Neuronal stem cell (in vitro differentiated cells): Measurements from ENCODE around the gene SPATA45.
A peak's percentile ranks its signal among the peaks of the same experiment; 100 is the strongest.

Experiments
- DNase-seq: peaks from one replicate; pipeline ENCODE4 v3.0.0-alpha.2; 2013; ENCODE audit warnings: low spot score
- H2AFZ ChIP-seq: one replicate; pipeline ENCODE4 v1.6.1; 2013; ENCODE audit warnings: mild to moderate bottlenecking, low read length, inconsistent platforms
- H2AK5ac ChIP-seq: 2 replicates; pipeline ENCODE4 v1.6.1; 2013; ENCODE audit warnings: low read depth, mild to moderate bottlenecking, inconsistent platforms, low read length, moderate library complexity, mixed read lengths
- H2BK120ac ChIP-seq: 2 replicates; pipeline ENCODE4 v1.6.1; 2013; ENCODE audit warnings: low read depth, mild to moderate bottlenecking, inconsistent platforms, low read length, moderate library complexity, mixed read lengths
- H2BK12ac ChIP-seq: one replicate; pipeline ENCODE4 v1.6.1; 2013; ENCODE audit warnings: low read length, inconsistent platforms
- H2BK15ac ChIP-seq: 2 replicates; pipeline ENCODE4 v1.6.1; 2013; ENCODE audit warnings: mild to moderate bottlenecking, low read length, inconsistent platforms, mixed read lengths
- H2BK5ac ChIP-seq: one replicate; pipeline ENCODE4 v1.6.1; 2013; ENCODE audit warnings: inconsistent platforms, mild to moderate bottlenecking, low read length, moderate library complexity
- H3K14ac ChIP-seq: one replicate; pipeline ENCODE4 v1.6.1; 2013; ENCODE audit warnings: low read length, inconsistent platforms
- H3K18ac ChIP-seq: 2 replicates; pipeline ENCODE4 v1.6.1; 2013; ENCODE audit warnings: low read length, inconsistent platforms
- H3K23ac ChIP-seq: 2 replicates; pipeline ENCODE4 v1.6.1; 2013; ENCODE audit warnings: low read depth, mild to moderate bottlenecking, mixed read lengths, low read length, inconsistent platforms; ENCODE audit not compliant: poor library complexity
- H3K27ac ChIP-seq: replicated peaks from 3 replicates; pipeline ENCODE4 v1.5.1; 2013; ENCODE audit warnings: low read length, inconsistent platforms
- H3K27me3 ChIP-seq, 3 experiments: 2 replicates each; pipeline ENCODE4 v1.6.1; 2013; ENCODE audit warnings: low read length in 3 of 3, mild to moderate bottlenecking in 2 of 3, inconsistent platforms in 1 of 3, low read depth in 1 of 3, mixed read lengths in 1 of 3, moderate library complexity in 1 of 3; ENCODE audit not compliant: control insufficient read depth in 3 of 3, insufficient read depth in 3 of 3
- H3K36me3 ChIP-seq, 2 donors: replicated peaks in 1 of 2; 2 replicates each; pipeline ENCODE4 v1.6.1; 2013; ENCODE audit warnings: low read length in 2 of 2; ENCODE audit not compliant: control insufficient read depth in 2 of 2, insufficient read depth in 2 of 2
- H3K4ac ChIP-seq: 2 replicates; pipeline ENCODE4 v1.6.1; 2013; ENCODE audit warnings: inconsistent platforms, mild to moderate bottlenecking, low read length, moderate library complexity
- H3K4me1 ChIP-seq, 2 donors: 1 replicate in 1 of 2; 2 replicates in 1 of 2; pipeline ENCODE4 v1.6.1; 2013; ENCODE audit warnings: low read length in 2 of 2, low read depth in 1 of 2; ENCODE audit not compliant: control insufficient read depth in 2 of 2, insufficient read depth in 1 of 2
- H3K4me2 ChIP-seq: one replicate; pipeline ENCODE4 v1.6.1; 2013; ENCODE audit warnings: mild to moderate bottlenecking, low read length, inconsistent platforms; ENCODE audit not compliant: insufficient read depth, poor library complexity, severe bottlenecking
- H3K4me3 ChIP-seq, 2 donors: 2 replicates each; pipeline ENCODE4 v1.5.1; 2013; ENCODE audit warnings: low read length in 2 of 2, mild to moderate bottlenecking in 2 of 2, inconsistent platforms in 1 of 2, moderate library complexity in 1 of 2
- H3K79me1 ChIP-seq: one replicate; pipeline ENCODE4 v1.6.1; 2013; ENCODE audit warnings: low read depth, mild to moderate bottlenecking, inconsistent platforms, low read length, moderate library complexity
- H3K9ac ChIP-seq: one replicate; pipeline ENCODE4 v1.6.1; 2013; ENCODE audit warnings: mild to moderate bottlenecking, low read depth, low read length, inconsistent platforms; ENCODE audit not compliant: poor library complexity
- H3K9me3 ChIP-seq, 2 donors: replicated peaks in 1 of 2; 2 replicates each; pipeline versions ENCODE3 to v1.6.1; 2013; ENCODE audit warnings: low read length in 2 of 2, mild to moderate bottlenecking in 2 of 2, inconsistent platforms in 1 of 2, low read depth in 1 of 2, mixed read lengths in 1 of 2, moderate library complexity in 1 of 2; ENCODE audit not compliant: control insufficient read depth in 2 of 2, insufficient read depth in 1 of 2
- H4K8ac ChIP-seq: one replicate; pipeline ENCODE4 v1.6.1; 2013; ENCODE audit warnings: low read depth, mild to moderate bottlenecking, inconsistent platforms, low read length, moderate library complexity
- H4K91ac ChIP-seq: one replicate; pipeline ENCODE4 v1.6.1; 2013; ENCODE audit warnings: low read length, low read depth, mild to moderate bottlenecking, inconsistent platforms; ENCODE audit not compliant: poor library complexity
- WGBS, 2 donors: extraction: QIAGEN DNeasy Blood & Tissue Kit; methylation state at CpG; one replicate each; pipeline ENCODE4 v1.1.7; 2013; ENCODE audit warnings: missing lambda C conversion rate in 2 of 2, mixed read lengths in 1 of 2; ENCODE audit not compliant: insufficient read length in 2 of 2, insufficient replicate concordance in 1 of 2; ENCODE audit errors: extremely low coverage in 2 of 2; 5-methylcytosine and 5-hydroxymethylcytosine counted together

SPATA45 gene

GRCh38 chr1:212824201-212824600 is 23.2 kb downstream of the SPATA45 start:
- no peak overlapping the region for H4K91ac ChIP-seq
- no peak overlapping the region for H2AFZ ChIP-seq
- peak overlapping the region; percentile 42 for H2BK120ac ChIP-seq
- no peaks in the 10 kb centered on the region for H3K27me3 ChIP-seq
- no peak overlapping the region for H2BK5ac ChIP-seq
- H3K79me1 ChIP-seq: no peaks in the 10 kb centered on the region
- no CpG with 5 or more reads among the region's 16 CpGs for WGBS, 2 donors
- no peak overlapping the region for H3K4me3 ChIP-seq
- H3K18ac ChIP-seq: no peak overlapping the region
- no peak overlapping the region for H4K8ac ChIP-seq
- no peak overlapping the region for H3K27ac ChIP-seq
- no peaks in the 10 kb centered on the region for H3K36me3 ChIP-seq
- H3K4me1 ChIP-seq: no peaks in the 10 kb centered on the region
- H3K23ac ChIP-seq: peak overlapping the region; percentile 16
- H2BK12ac ChIP-seq: no peak overlapping the region
- H3K4me2 ChIP-seq: no peak overlapping the region
- DNase-seq: no peak
- peak overlapping the region; percentile 36 for H3K9ac ChIP-seq
- no peak overlapping the region for H2AK5ac ChIP-seq
- H3K4ac ChIP-seq: no peak overlapping the region
- H3K14ac ChIP-seq: no peak overlapping the region
- H2BK15ac ChIP-seq: no peak overlapping the region
- peaks cover 8 to 16% of the 10 kb centered on the region in 2 donors for H3K9me3 ChIP-seq

GRCh38 chr1:212822956-212823355 is 24.5 kb downstream of the SPATA45 start:
- H2BK12ac ChIP-seq: no peak overlapping the region
- H2BK120ac ChIP-seq: no peak overlapping the region
- H3K36me3 ChIP-seq: no peaks in the 10 kb centered on the region
- H3K18ac ChIP-seq: no peak overlapping the region
- H3K4me2 ChIP-seq: no peak overlapping the region
- no peak for DNase-seq
- H3K14ac ChIP-seq: no peak overlapping the region
- H3K23ac ChIP-seq: no peak overlapping the region
- no peak overlapping the region for H3K4me3 ChIP-seq
- no peak overlapping the region for H4K91ac ChIP-seq
- H3K4me1 ChIP-seq: no peaks in the 10 kb centered on the region
- no peak overlapping the region for H2BK15ac ChIP-seq
- H3K27me3 ChIP-seq: no peaks in the 10 kb centered on the region
- no peaks in the 10 kb centered on the region for H3K79me1 ChIP-seq
- H3K9me3 ChIP-seq: peaks cover 8 to 16% of the 10 kb centered on the region in 2 donors
- no peak overlapping the region for H3K27ac ChIP-seq
- no CpG with 5 or more reads among the region's 3 CpGs for WGBS, 2 donors
- H2BK5ac ChIP-seq: no peak overlapping the region
- H4K8ac ChIP-seq: no peak overlapping the region
- no peak overlapping the region for H3K4ac ChIP-seq
- no peak overlapping the region for H3K9ac ChIP-seq
- H2AFZ ChIP-seq: no peak overlapping the region
- no peak overlapping the region for H2AK5ac ChIP-seq

GRCh38 chr1:212820969-212821368 is 26.5 kb downstream of the SPATA45 start:
- H2BK12ac ChIP-seq: no peak overlapping the region
- no peaks in the 10 kb centered on the region for H3K27me3 ChIP-seq
- no CpG with 5 or more reads among the region's 2 CpGs for WGBS, 2 donors
- no peak overlapping the region for H3K4me2 ChIP-seq
- H2BK120ac ChIP-seq: no peak overlapping the region
- H3K79me1 ChIP-seq: no peaks in the 10 kb centered on the region
- H3K14ac ChIP-seq: no peak overlapping the region
- H4K91ac ChIP-seq: no peak overlapping the region
- no peak overlapping the region for H3K4me3 ChIP-seq
- H2AK5ac ChIP-seq: no peak overlapping the region
- H3K27ac ChIP-seq: no peak overlapping the region
- no peak overlapping the region for H3K9ac ChIP-seq
- H2BK15ac ChIP-seq: no peak overlapping the region
- peaks cover 7 to 12% of the 10 kb centered on the region in 2 donors for H3K9me3 ChIP-seq
- H3K18ac ChIP-seq: no peak overlapping the region
- no peak overlapping the region for H3K4ac ChIP-seq
- H3K4me1 ChIP-seq: no peaks in the 10 kb centered on the region
- no peak overlapping the region for H2AFZ ChIP-seq
- no peak overlapping the region for H2BK5ac ChIP-seq
- no peak for DNase-seq
- H3K36me3 ChIP-seq: no peaks in the 10 kb centered on the region
- H4K8ac ChIP-seq: no peak overlapping the region
- H3K23ac ChIP-seq: no peak overlapping the region

- no peak overlapping the region for H3K9ac ChIP-seq
- no peak overlapping the region for H2AK5ac ChIP-seq
- WGBS, 2 donors: no CpG with 5 or more reads among the region's 5 CpGs
- H3K18ac ChIP-seq: no peak overlapping the region
- H4K8ac ChIP-seq: no peak overlapping the region
- H2BK120ac ChIP-seq: no peak overlapping the region
- no peak overlapping the region for H3K27ac ChIP-seq
- DNase-seq: no peak
- H2AFZ ChIP-seq: no peak overlapping the region
- H2BK12ac ChIP-seq: no peak overlapping the region
- no peaks in the 10 kb centered on the region for H3K4me1 ChIP-seq
- H3K4ac ChIP-seq: no peak overlapping the region
- no peaks in the 10 kb centered on the region for H3K79me1 ChIP-seq
- H2BK15ac ChIP-seq: no peak overlapping the region
- no peak overlapping the region for H2BK5ac ChIP-seq
- peaks cover 0 to 3% of the 10 kb centered on the region in 2 donors for H3K9me3 ChIP-seq
- H3K23ac ChIP-seq: no peak overlapping the region
- H3K4me3 ChIP-seq: no peak overlapping the region
- H3K27me3 ChIP-seq: no peaks in the 10 kb centered on the region
- H3K4me2 ChIP-seq: no peak overlapping the region
- no peak overlapping the region for H3K14ac ChIP-seq
- H3K36me3 ChIP-seq: peaks cover 0 to 6% of the 10 kb centered on the region in 2 donors
- H4K91ac ChIP-seq: no peak overlapping the region
Measured at GRCh38 chr1:212819726-212820125, 27.7 kb downstream of the SPATA45 start.
